Measurements from ENCODE around the gene C7orf33. TPM values are rescaled to one million over a fixed set of nuclear protein-coding genes. Genes with fewer than 3 reads are reported as not detected.
A peak's percentile ranks its signal among the peaks of the same experiment; 100 is the strongest.

Gene C7orf33
- total RNA-seq, 1 donor from 2014 or later, result not detected

- no peak for DNase-seq (ENCODE audit: low read depth)
These were observed 36.3 kb downstream of the C7orf33 start for GRCh38 chr7:148626828-148627227.

GRCh38 chr7:148628011-148628410 lies 37.4 kb downstream of the C7orf33 start:
- no peak for DNase-seq (ENCODE audit: low read depth)

GRCh38 chr7:148630078-148630477 lies 39.5 kb downstream of the C7orf33 start:
- no peak for DNase-seq (ENCODE audit: low read depth)

GRCh38 chr7:148633761-148634160 lies 43.2 kb downstream of the C7orf33 start:
- peak; percentile 47 for DNase-seq (ENCODE audit: low read depth)

GRCh38 chr7:148637094-148637493 lies 46.5 kb downstream of the C7orf33 start:
- no peak for DNase-seq (ENCODE audit: low read depth)

- DNase-seq (ENCODE audit: low read depth), result no peak
These were observed 55.3 kb downstream of the C7orf33 start for GRCh38 chr7:148645898-148646297.

GRCh38 chr7:148650232-148650858 lies 59.8 kb downstream of the C7orf33 start:
- peak; percentile 78 for DNase-seq (ENCODE audit: low read depth)

- DNase-seq (ENCODE audit: low read depth), result no peak
These were observed 62.2 kb downstream of the C7orf33 start for GRCh38 chr7:148652773-148653172.

- DNase-seq (ENCODE audit: low read depth), result no peak
These were observed 67.4 kb downstream of the C7orf33 start for GRCh38 chr7:148657929-148658328.

GRCh38 chr7:148661471-148661870 lies 70.9 kb downstream of the C7orf33 start:
- DNase-seq (ENCODE audit: low read depth), result no peak

- DNase-seq (ENCODE audit: low read depth), result peak; percentile 24
These were observed 72.1 kb downstream of the C7orf33 start for GRCh38 chr7:148662646-148663045.

- peak; percentile 3 for DNase-seq (ENCODE audit: low read depth)
These were observed 73.8 kb downstream of the C7orf33 start for GRCh38 chr7:148664324-148664723.

GRCh38 chr7:148665221-148665620 lies 74.7 kb downstream of the C7orf33 start:
- DNase-seq (ENCODE audit: low read depth), result no peak

Other genes with a start within 250 kb of the C7orf33 start
- 39.2 and 69.2 TPM in 2 replicates for gene CUL1, start 108.1 kb downstream of the C7orf33 start, total RNA-seq